Fibroblast of villous mesenchyme (primary cell): ENCODE results near the gene DYNC1H1. TPM values are rescaled to one million over a fixed set of nuclear protein-coding genes. Genes with fewer than 3 reads are reported as not detected.
"Not testable (repeated sequence)": the region's sequence is repeated elsewhere in the genome, so short reads cannot be mapped to it uniquely, and the experiment has no call there.

Experiments used
- DNase-seq: peaks from one replicate; pipeline ENCODE4 v3.0.0-alpha.2; 2010; ENCODE audit warnings: low read depth
- H3K4me3 ChIP-seq: 2 replicates; pipeline ENCODE4 v1.5.1; 2011; ENCODE audit warnings: low read depth, mild to moderate bottlenecking, low read length
- CTCF ChIP-seq: IDR thresholded peaks from 2 replicates; pipeline ENCODE4 v1.5.1; 2012; ENCODE audit warnings: low read depth, mild to moderate bottlenecking, low read length; ENCODE audit not compliant: insufficient read depth
- total RNA-seq: library from RNA; depleted of rRNA; stranded (reverse); fragments of >200 nt; gene quantifications from 2 replicates; pipeline ENCODE4 v1.2.3, GENCODE V29; 2012

Gene DYNC1H1
- total RNA-seq, 1 donor, result 518 TPM

GRCh38 chr14:102066041-102066451 is 101.7 kb downstream of the DYNC1H1 start:
- TF ChIP-seq CTCF, result no peak
- H3K4me3 ChIP-seq, result no peak overlapping the region
- DNase-seq, result no peak

- no peak for TF ChIP-seq CTCF
- no peak for DNase-seq
- H3K4me3 ChIP-seq, result no peak overlapping the region
Measured at GRCh38 chr14:102071283-102071998, 107.1 kb downstream of the DYNC1H1 start.

- no peak for TF ChIP-seq CTCF
- no peak for DNase-seq
Measured at GRCh38 chr14:102074415-102074964, 110.1 kb downstream of the DYNC1H1 start.

GRCh38 chr14:102075155-102075554 is 110.8 kb downstream of the DYNC1H1 start:
- DNase-seq, result no peak
- no peak overlapping the region for H3K4me3 ChIP-seq
- no peak for TF ChIP-seq CTCF

More at GRCh38 chr14:102074415-102074964, 110.1 kb downstream of the DYNC1H1 start:
- no peak overlapping the region for H3K4me3 ChIP-seq

- no peak overlapping the region for H3K4me3 ChIP-seq
- DNase-seq, result no peak
- no peak for TF ChIP-seq CTCF
Measured at GRCh38 chr14:102077382-102077709, 113.0 kb downstream of the DYNC1H1 start.

GRCh38 chr14:102078361-102078791 is 114.0 kb downstream of the DYNC1H1 start:
- H3K4me3 ChIP-seq, DNase-seq: not testable (repeated sequence)

GRCh38 chr14:102078831-102079699 is 114.7 kb downstream of the DYNC1H1 start:
- no peak overlapping the region for H3K4me3 ChIP-seq
- DNase-seq, result no peak
- no peak for TF ChIP-seq CTCF
